ENCODE measurements around the gene INPP5K.
"Not testable (repeated sequence)": the region's sequence is repeated elsewhere in the genome, so short reads cannot be mapped to it uniquely, and the experiment has no call there.

Gene INPP5K

DNA sequence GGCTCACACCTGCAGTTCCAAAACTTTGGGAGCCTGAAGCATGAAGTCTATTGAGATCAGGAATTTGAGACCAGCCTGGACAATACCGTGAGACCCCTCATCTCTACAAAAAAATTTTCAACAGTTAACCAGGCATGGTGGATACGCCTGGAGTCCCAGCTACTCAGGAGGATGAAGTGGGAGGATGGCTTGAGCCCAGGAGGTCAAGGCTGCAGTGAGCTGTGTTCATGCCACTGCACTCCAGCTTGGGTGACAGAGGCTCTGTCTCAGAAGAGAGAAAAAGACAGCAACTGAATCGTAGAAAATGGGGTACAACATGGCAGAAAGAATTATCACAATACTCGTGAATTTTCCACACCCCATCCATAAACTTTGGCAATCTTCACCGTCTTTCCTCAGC, 63.6 kb downstream of the INPP5K start:
- no peak for ATAC-seq
- TF ChIP-seq SNAI2 (CRISPR knock-in tag; IDR thresholded peaks at IDR 0.05) (no peak), CSDC2 (CRISPR knock-in tag; IDR thresholded peaks at IDR 0.05) (no peak), BACH2 (CRISPR knock-in tag; IDR thresholded peaks at IDR 0.05; ENCODE audit: borderline replicate concordance) (no peak), ZFP3 (CRISPR knock-in tag; IDR thresholded peaks at IDR 0.05) (no peak), OSR1 (CRISPR knock-in tag; IDR thresholded peaks at IDR 0.05) (no peak), PPARA (CRISPR knock-in tag; IDR thresholded peaks at IDR 0.05; ENCODE audit: borderline replicate concordance) (no peak), ZNF565 (CRISPR knock-in tag; conservative IDR thresholded peaks at IDR 0.05; ENCODE audit: low read depth) (no peak), ARNTL (CRISPR knock-in tag; IDR thresholded peaks at IDR 0.05; ENCODE audit: borderline replicate concordance, low read depth) (no peak), RARB (CRISPR knock-in tag; IDR thresholded peaks at IDR 0.05) (no peak)
- TF ChIP-seq, protein P1, sequence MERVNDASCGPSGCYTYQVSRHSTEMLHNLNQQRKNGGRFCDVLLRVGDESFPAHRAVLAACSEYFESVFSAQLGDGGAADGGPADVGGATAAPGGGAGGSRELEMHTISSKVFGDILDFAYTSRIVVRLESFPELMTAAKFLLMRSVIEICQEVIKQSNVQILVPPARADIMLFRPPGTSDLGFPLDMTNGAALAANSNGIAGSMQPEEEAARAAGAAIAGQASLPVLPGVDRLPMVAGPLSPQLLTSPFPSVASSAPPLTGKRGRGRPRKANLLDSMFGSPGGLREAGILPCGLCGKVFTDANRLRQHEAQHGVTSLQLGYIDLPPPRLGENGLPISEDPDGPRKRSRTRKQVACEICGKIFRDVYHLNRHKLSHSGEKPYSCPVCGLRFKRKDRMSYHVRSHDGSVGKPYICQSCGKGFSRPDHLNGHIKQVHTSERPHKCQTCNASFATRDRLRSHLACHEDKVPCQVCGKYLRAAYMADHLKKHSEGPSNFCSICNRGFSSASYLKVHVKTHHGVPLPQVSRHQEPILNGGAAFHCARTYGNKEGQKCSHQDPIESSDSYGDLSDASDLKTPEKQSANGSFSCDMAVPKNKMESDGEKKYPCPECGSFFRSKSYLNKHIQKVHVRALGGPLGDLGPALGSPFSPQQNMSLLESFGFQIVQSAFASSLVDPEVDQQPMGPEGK (CRISPR knock-in tag; IDR thresholded peaks at IDR 0.05; ENCODE audit: borderline replicate concordance): no peak
- TF ChIP-seq, protein P2, sequence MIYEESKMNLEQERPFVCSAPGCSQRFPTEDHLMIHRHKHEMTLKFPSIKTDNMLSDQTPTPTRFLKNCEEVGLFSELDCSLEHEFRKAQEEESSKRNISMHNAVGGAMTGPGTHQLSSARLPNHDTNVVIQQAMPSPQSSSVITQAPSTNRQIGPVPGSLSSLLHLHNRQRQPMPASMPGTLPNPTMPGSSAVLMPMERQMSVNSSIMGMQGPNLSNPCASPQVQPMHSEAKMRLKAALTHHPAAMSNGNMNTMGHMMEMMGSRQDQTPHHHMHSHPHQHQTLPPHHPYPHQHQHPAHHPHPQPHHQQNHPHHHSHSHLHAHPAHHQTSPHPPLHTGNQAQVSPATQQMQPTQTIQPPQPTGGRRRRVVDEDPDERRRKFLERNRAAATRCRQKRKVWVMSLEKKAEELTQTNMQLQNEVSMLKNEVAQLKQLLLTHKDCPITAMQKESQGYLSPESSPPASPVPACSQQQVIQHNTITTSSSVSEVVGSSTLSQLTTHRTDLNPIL (CRISPR knock-in tag; IDR thresholded peaks at IDR 0.05; ENCODE audit: low read depth): no peak

DNA sequence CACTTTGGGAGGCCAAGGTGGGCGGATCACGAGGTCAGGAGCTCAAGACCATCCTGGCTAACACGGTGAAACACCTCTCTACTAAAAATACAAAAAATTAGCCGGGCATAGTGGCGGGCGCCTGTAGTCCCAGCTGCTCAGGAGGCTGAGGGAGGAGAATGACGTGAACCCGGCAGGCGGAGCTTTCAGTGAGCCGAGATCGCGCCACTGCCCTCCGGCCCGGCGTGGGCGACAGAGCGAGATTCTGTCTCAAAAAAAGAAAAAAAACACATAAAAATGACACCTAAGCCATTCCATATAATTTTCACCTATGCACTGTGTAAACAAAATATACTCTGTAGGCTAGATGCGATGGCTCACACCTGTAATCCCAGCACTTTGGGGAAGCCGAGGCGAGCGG, 66.2 kb downstream of the INPP5K start:
- not testable (repeated sequence) for ATAC-seq

- no peak for TF ChIP-seq TOX (CRISPR knock-in tag; IDR thresholded peaks at IDR 0.05; ENCODE audit: borderline replicate concordance)
- TF ChIP-seq, protein P3, sequence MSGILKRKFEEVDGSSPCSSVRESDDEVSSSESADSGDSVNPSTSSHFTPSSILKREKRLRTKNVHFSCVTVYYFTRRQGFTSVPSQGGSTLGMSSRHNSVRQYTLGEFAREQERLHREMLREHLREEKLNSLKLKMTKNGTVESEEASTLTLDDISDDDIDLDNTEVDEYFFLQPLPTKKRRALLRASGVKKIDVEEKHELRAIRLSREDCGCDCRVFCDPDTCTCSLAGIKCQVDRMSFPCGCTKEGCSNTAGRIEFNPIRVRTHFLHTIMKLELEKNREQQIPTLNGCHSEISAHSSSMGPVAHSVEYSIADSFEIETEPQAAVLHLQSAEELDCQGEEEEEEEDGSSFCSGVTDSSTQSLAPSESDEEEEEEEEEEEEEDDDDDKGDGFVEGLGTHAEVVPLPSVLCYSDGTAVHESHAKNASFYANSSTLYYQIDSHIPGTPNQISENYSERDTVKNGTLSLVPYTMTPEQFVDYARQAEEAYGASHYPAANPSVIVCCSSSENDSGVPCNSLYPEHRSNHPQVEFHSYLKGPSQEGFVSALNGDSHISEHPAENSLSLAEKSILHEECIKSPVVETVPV (CRISPR knock-in tag; IDR thresholded peaks at IDR 0.05): no peak
- ATAC-seq: no peak
Measured at GRCh38 chr17:1449412-1449967, 66.9 kb downstream of the INPP5K start.

DNA sequence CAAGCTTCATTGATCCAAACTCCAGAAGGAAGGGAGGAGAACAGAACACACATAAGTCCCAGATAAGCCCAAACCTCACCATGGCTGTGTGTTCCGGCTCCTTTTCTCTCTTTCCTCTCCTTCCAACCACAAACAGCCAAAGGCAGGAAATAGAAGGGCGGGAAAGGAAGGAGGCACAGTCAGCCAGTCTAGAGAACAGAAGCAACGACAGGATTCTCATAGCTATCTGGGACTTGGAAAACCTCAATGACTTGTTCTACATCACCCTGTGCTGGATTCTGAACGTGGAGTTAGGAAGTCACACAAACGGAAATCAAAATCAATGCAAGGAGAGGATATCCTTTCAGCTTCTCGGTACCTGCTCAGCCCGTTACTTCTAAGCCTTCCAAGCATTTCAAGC, 69.4 kb downstream of the INPP5K start:
- TF ChIP-seq ZNF8 (CRISPR knock-in tag; IDR thresholded peaks at IDR 0.05): no peak
- TF ChIP-seq OSR1 (CRISPR knock-in tag; IDR thresholded peaks at IDR 0.05): no peak
- no peak for TF ChIP-seq ZFP3 (CRISPR knock-in tag; IDR thresholded peaks at IDR 0.05)
- no peak for TF ChIP-seq SNAI2 (CRISPR knock-in tag; IDR thresholded peaks at IDR 0.05)
- TF ChIP-seq ISL1 (CRISPR knock-in tag; IDR thresholded peaks at IDR 0.05): no peak
- no peak for TF ChIP-seq TCF4 (CRISPR knock-in tag; IDR thresholded peaks at IDR 0.05; ENCODE audit: borderline replicate concordance)
- no peak for TF ChIP-seq CSDC2 (CRISPR knock-in tag; IDR thresholded peaks at IDR 0.05)
- no peak for TF ChIP-seq BACH2 (CRISPR knock-in tag; IDR thresholded peaks at IDR 0.05; ENCODE audit: borderline replicate concordance)
- no peak for TF ChIP-seq ARNTL (CRISPR knock-in tag; IDR thresholded peaks at IDR 0.05; ENCODE audit: borderline replicate concordance, low read depth)
- TF ChIP-seq, protein P3 (CRISPR knock-in tag; IDR thresholded peaks at IDR 0.05): no peak
- no peak for TF ChIP-seq ESRRG (CRISPR knock-in tag; IDR thresholded peaks at IDR 0.05)
- TF ChIP-seq, protein P2 (CRISPR knock-in tag; IDR thresholded peaks at IDR 0.05; ENCODE audit: low read depth): no peak
- no peak for TF ChIP-seq RARB (CRISPR knock-in tag; IDR thresholded peaks at IDR 0.05)
- TF ChIP-seq ZNF70 (CRISPR knock-in tag; IDR thresholded peaks at IDR 0.05): no peak
- TF ChIP-seq GLIS3 (CRISPR knock-in tag; IDR thresholded peaks at IDR 0.05): no peak
- no peak for TF ChIP-seq POU6F1 (CRISPR knock-in tag; IDR thresholded peaks at IDR 0.05; ENCODE audit: borderline replicate concordance, low read depth)
- no peak for TF ChIP-seq ZFP30 (CRISPR knock-in tag; IDR thresholded peaks at IDR 0.05)
- ATAC-seq: no peak
